ENCODE measurements around the gene PIGN. TPM values are rescaled to one million over a fixed set of nuclear protein-coding genes. Genes with fewer than 3 reads are reported as not detected.

The PIGN gene
- total RNA-seq, 2 donors from 2014 or later: 35.7 to 46.6 TPM

DNA sequence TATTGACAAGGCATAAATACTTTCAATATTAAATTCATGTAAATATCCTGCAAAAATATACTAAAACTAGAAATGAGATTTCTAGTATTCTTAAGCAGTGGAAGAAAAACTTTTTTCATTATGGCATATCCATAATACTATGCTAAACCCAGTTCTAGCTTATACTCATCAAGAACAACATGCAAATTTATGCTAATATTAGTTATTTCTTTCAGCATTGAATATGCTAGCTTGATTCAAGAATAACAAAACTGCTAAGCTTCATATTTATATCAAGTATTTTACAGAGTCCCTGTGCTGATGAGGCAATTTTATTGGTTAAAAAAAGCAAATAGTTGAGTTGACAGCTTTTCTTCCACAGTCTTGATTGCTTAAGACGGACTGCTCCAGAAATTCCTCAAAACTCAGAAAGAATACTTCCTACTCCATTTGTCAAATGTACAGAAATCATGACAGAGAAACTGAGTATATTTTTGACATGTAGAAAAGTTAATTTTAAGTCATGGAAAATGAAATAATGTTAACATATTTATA, 105.0 kb downstream of the PIGN start:
- DNase-seq: no peak
- no peak for ATAC-seq
- intact Hi-C loops (cut with DNase I, micrococcal nuclease): no loop called here

DNA sequence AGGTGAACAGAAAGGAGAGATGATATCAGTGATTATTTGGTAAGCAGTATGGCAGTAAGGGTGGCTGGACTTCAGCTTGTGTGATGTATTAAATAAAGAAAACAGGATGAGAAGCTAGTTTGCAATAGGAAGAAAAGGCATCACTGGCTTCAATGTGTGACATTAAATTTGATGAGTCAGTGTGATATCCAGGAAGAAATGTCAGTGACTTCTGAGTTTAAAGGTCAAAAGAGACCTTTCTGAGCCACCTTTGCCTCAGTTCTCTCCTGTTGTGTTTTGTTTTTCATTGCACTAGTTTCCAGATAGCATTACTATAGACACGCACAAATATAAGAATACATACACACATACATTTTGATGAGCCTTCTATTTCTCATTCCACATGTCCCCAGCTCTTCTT, 105.6 kb downstream of the PIGN start:
- DNase-seq: no peak
- intact Hi-C loops (cut with DNase I, micrococcal nuclease): no loop called here
- ATAC-seq: peak; percentile 76

- intact Hi-C loops (cut with DNase I, micrococcal nuclease): no loop called here
- ATAC-seq (no peak), DNase-seq (no peak)
These were observed 106.5 kb downstream of the PIGN start for GRCh38 chr18:62080172-62080900.

DNA sequence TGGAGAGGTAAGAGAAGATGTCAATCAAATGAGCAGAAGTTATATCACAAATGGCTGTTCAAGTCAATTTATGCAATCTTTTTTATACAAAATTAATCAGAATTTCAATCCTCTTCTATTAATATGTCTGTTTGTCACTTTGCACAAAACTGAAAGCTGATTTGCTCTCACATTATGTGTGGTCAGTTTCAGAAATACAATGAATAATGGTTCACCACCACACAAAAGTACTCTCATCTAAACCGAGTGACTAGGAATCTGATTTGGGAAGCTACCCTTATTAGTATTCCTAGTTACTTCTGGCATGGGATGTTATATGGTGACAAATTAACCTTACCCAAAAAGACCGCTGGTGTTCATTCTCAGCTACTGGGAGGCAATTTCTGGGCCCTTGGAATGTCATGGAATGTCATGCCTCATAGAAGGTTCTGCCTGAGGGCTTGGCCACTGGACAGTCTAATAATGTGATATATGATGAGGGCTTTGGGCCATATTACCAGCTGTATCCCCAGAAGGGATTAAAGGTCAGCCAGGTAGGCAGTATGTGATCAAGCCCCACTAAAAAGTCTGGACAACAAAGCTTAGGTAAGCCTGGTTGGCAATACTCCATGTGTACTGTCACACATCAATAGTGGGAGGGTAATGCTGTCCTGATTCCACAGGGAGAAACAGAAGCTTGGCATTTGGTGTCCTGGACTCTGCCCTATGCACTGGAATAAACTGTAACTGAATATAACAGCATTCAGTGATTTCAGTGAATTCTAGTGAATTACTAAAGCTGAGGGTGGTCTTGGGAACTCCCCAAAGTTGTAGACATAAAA, 113.2 kb downstream of the PIGN start:
- peak; percentile 81 for ATAC-seq
- no peak for DNase-seq

DNA sequence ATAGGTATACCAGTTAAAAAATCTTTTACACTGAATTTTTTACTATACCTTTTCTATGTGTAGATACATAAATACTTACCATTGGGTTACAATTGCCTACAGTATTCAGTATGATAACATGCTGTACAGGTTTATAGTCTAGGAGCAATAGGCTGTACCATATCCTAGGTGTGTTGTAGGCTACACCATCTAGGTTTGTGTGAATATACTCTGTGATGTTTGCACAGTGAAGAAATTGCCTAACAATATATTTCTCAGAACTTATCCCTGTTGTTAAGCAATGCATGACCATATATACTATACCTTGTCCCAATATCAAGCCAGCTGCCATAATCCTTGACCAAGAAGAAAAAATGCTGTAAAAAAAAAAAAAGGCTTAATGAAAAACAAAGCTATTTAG, 114.5 kb downstream of the PIGN start:
- ATAC-seq (peak; percentile 88), DNase-seq (no peak)
- intact Hi-C loops (cut with DNase I, micrococcal nuclease): no loop called here

More for the DNA sequence above, 113.2 kb downstream of the PIGN start:
- intact Hi-C loops (cut with DNase I, micrococcal nuclease): no loop called here

DNA sequence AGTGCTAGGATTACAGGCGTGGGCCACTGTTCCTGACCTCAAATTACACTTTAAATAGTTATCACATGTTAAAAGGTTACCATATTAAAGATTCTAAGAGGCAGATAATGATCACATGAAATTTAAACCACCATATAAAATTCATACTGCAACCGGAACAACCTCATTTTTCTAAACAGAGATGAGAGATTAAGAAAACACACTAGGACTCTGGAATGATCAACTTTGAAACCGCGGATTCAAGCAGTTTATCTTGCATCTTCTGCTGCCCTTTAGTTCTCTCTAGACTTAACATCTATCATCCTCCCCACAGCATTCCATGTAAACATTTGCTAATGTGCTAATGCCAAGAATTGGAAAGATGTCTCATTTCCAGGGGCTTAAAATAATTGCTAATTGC, 115.8 kb downstream of the PIGN start:
- ATAC-seq: no peak
- intact Hi-C loops (cut with DNase I, micrococcal nuclease): no loop called here
- no peak for DNase-seq

GRCh38 chr18:62070302-62070701, 116.6 kb downstream of the PIGN start:
- intact Hi-C loops (cut with DNase I, micrococcal nuclease): no loop called here
- DNase-seq (no peak), ATAC-seq (no peak)

GRCh38 chr18:62069556-62069955, 117.3 kb downstream of the PIGN start:
- DNase-seq (no peak), ATAC-seq (no peak)
- intact Hi-C loops (cut with DNase I, micrococcal nuclease): no loop called here

DNA sequence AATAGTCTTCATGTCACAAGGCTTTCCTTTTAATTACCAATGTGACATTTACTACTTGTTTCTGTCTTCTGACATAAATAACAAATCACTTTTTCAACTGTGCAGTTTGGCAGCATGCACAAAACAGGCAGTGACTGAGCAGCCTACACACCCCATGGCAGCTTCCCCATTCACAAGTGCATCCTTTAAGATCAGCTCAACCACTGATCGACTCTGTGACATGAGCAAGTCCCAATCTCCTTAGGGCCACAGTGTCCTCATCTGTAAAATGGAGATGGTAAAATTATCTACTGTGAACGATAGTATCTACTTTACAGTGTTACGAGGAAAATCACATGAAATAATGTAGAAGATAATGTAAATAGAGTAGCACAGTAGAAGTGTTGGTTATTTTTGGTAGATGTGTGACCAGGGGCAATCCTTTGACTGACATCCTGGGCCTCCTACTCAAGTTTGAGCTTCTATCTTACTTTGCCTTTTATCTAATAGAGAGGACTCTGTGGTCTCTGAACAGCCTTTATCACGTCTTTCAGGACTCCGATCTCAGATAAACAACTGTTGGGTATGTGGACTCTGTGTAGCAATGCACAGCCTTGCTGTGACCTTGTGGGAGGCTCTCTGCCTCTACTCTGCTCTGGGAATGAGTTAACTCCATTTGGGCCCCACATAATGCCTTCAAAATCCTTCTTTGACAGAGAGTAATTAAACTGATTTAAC, 120.6 kb downstream of the PIGN start:
- no peak for DNase-seq
- ATAC-seq: no peak
- intact Hi-C loops (cut with DNase I, micrococcal nuclease): no loop called here

- ATAC-seq (no peak), DNase-seq (no peak)
- intact Hi-C loops (cut with DNase I, micrococcal nuclease): no loop called here
These were observed 122.5 kb downstream of the PIGN start for GRCh38 chr18:62064361-62064760.

DNA sequence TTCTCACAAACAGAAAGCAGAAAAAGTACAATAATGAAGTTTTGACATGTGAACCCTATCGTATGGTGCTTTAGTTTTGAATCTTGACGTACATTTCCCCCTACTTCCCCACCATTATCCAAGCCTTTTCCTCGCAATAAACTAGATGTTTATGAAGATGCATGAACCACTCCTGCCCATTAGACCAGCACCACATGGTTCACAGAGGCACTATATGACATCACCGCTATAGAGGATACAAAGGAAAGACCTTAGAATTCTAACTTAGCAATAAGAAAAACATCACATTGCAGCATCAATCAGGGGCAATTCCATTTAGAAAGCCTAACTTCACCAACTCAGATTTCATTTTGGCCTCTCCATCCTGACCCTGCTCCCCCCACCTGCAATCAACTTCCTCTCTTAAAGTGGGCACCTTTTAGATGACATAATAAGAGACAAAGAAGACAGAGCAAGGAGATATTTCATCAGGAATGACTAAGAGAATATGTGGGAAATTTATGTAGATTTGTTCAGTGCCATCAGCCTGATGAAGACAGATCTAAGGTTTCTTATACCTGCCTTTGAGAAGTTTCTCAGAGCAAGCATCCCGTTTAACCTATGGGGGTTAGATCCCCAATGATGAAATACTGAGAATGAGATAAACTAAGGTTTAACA, 124.9 kb downstream of the PIGN start:
- DNase-seq: no peak
- peak; percentile 67 for ATAC-seq
- intact Hi-C loops (cut with DNase I, micrococcal nuclease): no loop called here

DNA sequence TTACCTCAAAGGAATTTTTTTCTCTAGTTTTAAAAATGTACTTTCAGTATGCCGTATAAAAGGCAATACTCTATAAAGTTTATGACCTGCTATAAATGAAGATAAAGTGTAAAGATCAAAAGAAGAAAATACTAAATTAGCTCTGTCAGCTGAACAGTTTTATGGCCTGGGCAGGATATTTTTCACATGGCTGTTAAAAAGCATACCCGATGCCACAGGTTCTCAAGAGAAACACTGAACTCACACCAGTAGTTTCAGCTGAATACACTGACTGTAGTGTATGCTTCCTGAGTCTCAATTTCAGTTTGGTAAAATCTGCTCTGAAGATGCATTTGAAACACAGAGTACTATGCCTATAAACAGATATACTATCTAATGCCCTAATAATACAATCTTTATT, 126.0 kb downstream of the PIGN start:
- no peak for DNase-seq
- peak; percentile 83 for ATAC-seq
- intact Hi-C loops (cut with DNase I, micrococcal nuclease): no loop called here

GRCh38 chr18:62054929-62055498, 131.8 kb downstream of the PIGN start:
- intact Hi-C loops (cut with DNase I, micrococcal nuclease): no loop called here
- ATAC-seq (peak; percentile 81), DNase-seq (no peak)

DNA sequence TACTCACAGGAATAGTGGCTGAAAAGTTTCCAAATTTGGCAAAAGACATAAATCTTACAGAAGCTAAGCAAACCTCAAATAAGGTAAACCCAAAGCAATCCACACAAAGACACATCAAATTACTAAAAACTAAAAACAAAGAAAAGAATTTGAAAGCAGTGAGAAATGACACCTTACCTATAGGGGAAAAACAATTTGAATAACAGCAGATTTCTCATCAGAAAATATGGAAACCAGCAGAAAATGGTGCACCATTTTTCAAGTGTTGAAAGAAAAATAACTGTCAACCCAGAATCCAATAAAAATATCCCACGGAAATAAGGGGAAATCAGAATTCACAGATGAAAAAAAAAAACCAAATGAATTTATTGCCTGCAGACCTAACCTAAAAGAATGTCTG, 138.6 kb downstream of the PIGN start:
- no peak for ATAC-seq
- intact Hi-C loops (cut with DNase I, micrococcal nuclease): no loop called here
- DNase-seq: no peak

DNA sequence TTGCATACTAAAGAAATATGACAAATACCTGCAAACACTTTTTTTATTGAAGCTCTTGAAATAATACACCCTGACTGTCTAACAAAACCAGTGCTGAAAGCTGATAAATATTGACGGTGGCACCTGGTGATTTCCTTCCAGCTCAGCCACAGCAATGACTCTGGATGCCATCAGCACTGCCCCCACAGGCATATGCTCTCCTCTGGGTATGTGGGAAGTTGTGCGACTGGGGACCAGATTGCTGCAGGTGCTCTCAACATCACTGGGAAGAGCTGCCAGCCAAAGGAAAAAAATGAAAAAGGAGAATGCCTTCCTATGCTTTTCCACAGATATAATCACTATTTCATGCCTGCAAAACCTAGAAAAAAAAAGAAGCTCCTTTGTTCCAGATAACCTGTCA, 141.5 kb downstream of the PIGN start:
- ATAC-seq (no peak), DNase-seq (no peak)
- intact Hi-C loops (cut with DNase I, micrococcal nuclease): no loop called here

- ATAC-seq (no peak), DNase-seq (no peak)
- intact Hi-C loops (cut with DNase I, micrococcal nuclease): no loop called here
These were observed 142.3 kb downstream of the PIGN start for GRCh38 chr18:62044490-62045000.

DNA sequence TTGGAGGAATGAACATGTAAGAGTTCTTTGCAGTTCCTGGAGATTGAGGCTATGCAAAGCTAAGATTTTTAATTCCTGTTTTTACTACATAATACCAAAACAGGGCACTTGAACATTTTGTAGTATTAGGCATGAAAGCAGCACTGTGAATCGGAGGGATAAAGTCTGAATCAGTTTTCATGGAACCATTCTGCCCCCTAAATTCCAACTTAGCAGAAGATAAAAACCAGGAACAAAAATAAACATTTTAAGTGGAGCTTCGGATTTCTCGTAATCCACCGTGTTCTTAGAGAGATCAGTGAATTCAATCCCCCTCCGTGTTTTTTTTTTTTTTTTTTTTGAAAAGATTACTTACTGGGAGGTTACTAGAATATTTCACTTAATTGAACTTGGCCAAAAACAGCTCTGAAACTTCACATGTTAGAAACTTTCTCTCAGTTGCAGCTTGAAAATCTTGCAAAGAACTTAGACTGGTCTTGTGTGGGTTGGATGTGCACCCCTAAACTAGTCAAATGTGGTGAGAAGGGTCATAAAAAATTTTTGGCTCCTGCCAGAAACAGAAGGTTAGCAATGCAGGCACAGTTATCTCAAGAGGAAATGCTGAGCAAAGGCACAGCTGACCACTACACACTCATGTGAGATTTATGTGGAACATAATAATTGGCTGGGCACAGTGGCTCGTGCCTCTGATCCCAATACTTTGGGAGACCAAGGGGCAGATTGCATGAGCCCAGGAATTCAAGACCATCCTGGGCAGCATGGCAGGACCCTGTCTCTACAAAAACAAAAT, 148.7 kb downstream of the PIGN start:
- intact Hi-C loops (cut with DNase I, micrococcal nuclease): no loop called here
- no peak for ATAC-seq
- DNase-seq: no peak

Measured in left colon (tissue), 2 donors.